GM19438 (cell line): ENCODE measurements around the gene SDHB.

Experiments
- ATAC-seq: cut with Tn5 transposase; IDR thresholded peaks from one replicate; pipeline ENCODE4 v1.9.1; 2021; ENCODE audit warnings: low read depth; ENCODE audit not compliant: unreplicated experiment

Gene SDHB

DNA sequence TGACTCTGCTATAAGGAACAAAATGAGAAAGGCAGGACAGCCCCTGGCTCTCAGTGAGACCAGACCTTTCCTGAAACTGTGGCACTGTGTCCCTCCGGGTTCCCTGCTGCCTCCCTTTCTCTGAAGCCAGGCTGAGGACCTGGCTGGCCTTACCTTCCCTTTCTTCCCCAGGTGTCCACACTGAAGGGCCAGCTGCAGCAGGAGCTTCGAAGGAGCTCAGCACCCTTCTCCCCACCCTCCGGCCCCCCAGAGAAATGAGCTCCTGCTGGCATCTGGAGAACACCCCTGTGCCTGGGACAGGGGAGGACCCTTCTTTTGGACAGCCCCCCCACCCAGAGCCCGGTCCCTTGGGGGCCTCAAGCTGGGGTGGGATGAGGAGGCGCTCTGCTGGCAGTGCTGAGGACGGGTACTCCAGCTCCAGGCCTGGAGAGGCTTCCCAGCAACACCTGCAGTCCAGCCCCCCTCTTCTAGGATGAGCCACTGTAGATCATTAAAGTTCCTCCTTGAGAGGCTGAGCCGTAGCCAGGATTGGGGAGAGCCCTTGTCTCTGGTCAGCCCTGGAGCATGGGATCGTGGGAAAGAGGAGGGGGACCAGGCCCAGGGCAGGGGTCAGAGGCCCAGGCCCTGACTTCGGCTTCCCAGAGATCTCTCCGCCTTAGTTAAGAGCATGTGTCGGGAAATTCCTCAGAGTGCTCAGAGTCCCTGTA is 81.5 kb downstream of the SDHB start:
- ATAC-seq, result no peak

DNA sequence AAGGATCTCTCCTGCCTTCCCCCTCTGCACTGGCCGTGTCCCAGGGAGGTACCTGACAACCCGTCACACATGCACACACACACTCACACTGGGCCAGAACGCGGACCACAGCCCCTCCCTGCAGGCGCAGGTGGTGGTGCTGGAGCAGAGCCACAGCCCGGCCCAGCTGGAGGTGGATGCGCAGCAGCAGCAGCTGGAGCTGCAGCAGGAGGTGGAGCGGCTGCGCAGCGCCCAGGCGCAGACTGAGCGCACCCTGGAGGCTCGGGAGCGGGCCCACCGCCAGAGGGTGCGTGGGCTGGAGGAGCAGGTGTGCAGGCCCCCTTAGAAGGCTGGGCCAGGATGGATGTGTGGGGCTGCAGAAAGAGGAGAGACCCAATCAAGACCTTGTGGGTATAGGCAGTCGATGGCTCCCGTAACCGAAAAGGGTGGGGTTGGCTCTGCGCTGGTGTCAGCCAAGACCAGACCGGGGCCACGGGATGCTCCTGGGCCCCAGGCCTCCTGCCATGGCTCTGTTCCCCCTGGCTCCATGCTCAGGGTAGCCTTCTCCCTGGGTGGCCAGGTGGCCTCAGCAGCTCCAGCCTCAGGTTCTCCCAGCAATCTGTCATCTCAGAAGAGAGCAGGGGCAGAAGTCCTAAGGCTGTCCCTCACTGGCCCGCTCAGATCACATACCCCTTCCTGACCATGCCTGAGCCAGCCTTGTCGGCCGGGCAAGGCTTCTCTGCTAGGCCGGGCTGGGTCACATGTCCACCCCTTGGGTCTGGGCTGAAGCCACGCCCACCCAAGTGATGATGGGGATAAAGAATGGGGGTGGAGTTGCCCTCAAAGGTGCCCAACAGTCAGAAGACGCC is 82.3 kb downstream of the SDHB start:
- ATAC-seq, result no peak

DNA sequence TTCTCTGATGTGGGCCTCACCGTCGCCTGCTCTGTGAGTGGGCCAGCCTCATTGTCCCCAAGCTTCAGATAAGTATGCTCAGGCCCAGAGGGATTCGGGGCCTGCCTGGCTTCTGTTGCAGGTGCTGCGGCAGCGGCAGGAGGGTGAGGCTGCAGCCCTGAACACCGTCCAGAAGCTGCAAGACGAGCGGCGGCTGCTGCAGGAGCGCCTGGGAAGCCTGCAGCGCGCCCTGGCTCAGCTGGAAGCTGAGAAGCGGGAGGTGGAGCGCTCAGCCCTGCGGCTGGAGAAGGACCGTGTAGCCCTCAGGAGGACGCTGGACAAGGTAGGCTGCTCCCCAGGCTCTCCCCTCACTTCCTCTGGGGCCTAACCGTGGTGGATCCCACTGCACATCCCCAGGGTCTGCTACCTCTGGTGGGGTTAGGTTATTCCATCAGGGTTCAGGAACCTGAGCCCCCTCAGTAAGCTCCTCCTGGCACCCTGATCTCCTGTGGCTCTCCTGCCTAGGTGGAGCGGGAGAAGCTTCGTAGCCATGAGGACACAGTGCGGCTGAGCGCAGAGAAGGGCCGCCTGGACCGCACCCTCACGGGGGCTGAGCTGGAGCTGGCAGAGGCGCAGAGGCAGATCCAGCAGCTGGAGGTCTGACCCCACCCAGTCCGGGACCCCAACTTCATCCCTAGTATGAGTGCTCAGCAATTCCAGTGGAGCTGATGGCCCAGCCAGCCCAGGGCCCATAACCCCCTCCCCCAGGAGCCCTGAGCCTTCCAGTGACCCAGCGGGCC is 83.5 kb downstream of the SDHB start:
- no peak for ATAC-seq

DNA sequence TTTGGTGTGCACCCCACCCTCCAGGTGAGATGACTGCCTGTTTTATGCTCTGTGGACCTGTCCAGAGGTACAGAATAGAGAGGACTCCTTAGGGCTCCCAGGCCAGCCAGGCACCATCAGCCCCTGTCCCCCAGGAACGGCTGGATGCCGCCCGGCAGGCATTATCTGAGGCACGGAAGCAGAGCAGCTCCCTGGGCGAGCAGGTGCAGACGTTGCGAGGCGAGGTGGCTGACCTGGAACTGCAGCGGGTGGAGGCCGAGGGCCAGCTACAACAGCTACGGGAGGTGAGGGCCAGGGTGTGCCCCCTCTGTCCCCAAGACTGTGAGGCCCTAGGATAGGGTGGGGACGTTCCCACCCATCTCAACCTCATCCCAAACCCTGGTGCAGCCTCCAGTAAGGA is 84.2 kb downstream of the SDHB start:
- ATAC-seq, result no peak

DNA sequence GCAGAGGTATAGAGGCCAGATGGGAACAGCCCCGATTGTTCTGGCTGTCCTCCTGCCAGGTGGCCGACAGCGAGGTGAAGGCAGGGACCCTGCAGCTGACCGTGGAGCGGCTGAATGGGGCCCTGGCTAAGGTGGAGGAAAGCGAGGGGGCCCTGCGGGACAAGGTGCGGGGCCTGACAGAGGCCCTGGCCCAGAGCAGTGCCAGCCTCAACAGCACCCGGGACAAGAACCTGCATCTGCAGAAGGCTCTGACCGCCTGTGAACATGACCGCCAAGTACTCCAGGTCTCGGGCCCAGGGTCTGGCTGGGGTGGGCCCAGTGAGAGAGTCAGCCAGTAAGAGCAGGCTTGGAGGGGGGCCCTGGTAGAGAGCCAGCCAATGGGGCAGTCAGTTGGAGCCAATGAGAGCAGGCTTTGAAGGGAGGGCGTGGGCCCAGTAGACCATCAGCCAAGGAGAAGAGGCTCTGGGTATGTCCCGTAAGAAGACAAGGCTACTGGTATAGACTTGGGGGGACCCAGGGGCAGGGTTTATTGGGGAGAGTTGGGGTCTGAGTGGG is 84.7 kb downstream of the SDHB start:
- ATAC-seq, result no peak
